ENCODE data around the gene TBC1D30.

DNA sequence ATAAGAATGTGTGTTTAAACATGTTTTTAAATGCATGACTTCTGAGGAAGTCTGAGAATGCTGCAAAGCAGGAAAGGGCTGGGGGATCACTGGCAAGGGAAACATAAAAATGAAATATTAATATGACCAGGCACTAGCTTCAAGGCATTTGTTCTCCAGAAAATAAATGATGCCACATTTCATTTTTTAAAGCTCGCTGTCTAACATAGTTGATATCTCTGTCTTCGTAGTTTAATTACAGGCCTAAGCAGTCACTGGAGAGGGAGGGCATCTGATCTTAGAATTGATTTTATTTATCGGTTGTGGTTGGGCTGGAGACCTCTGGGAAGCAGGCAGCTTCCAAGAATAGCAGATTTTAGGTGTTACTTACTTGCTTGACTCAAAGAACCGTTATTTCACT, 87.5 kb downstream of the TBC1D30 start:
- TF ChIP-seq, protein P1, sequence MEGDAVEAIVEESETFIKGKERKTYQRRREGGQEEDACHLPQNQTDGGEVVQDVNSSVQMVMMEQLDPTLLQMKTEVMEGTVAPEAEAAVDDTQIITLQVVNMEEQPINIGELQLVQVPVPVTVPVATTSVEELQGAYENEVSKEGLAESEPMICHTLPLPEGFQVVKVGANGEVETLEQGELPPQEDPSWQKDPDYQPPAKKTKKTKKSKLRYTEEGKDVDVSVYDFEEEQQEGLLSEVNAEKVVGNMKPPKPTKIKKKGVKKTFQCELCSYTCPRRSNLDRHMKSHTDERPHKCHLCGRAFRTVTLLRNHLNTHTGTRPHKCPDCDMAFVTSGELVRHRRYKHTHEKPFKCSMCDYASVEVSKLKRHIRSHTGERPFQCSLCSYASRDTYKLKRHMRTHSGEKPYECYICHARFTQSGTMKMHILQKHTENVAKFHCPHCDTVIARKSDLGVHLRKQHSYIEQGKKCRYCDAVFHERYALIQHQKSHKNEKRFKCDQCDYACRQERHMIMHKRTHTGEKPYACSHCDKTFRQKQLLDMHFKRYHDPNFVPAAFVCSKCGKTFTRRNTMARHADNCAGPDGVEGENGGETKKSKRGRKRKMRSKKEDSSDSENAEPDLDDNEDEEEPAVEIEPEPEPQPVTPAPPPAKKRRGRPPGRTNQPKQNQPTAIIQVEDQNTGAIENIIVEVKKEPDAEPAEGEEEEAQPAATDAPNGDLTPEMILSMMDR (IDR thresholded peaks at IDR 0.05) = no peak
- TF ChIP-seq POLR2A (IDR thresholded peaks at IDR 0.05) = no peak
